ENCODE results near the gene CRYGS.
A peak's percentile ranks its signal among the peaks of the same experiment; 100 is the strongest.
"Not testable (repeated sequence)": the region's sequence is repeated elsewhere in the genome, so short reads cannot be mapped to it uniquely, and the experiment has no call there.

The CRYGS gene

DNA sequence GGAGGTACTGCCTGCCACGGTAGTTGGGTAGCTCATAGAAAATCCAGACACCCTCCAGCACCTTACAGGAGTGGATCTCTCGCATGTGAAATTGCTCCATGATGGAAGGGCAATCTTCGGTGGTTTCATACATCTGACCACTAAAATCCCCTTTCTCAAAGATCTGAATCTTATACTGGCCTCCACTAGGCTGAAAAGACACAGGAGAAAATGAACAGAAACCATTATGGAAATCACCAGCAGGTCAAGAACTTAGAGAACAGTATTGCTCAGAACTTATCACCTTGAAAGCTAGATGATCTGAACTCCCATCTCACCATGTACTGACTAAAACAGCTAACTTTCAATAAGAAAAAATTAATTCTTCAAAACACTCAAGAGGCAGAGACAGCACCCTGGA lies 5.4 kb downstream of the CRYGS start:
- H3K4me1 ChIP-seq (ENCODE audit: low read length) = peaks cover 75% of the 10 kb centered on the region
- H3K9me3 ChIP-seq (ENCODE audit: insufficient read depth, low read length) = no peaks in the 10 kb centered on the region
- peak overlapping the region; percentile 72 for H3K4me2 ChIP-seq (ENCODE audit: low read length)
- peak overlapping the region; percentile 99 for H3K27ac ChIP-seq (ENCODE audit: low read length)
- H3K4me3 ChIP-seq (ENCODE audit: low read length) = peak overlapping the region; percentile 11; the same call in 1 of the 2 replicates
- H3K27me3 ChIP-seq (ENCODE audit: low read depth, low read length) = no peaks in the 10 kb centered on the region
- peak overlapping the region; percentile 88 for H3K9ac ChIP-seq (ENCODE audit: low read length)
- no peak overlapping the region for H2AFZ ChIP-seq (ENCODE audit: low read depth, low read length)
- H4K20me1 ChIP-seq (ENCODE audit: insufficient read depth, low read length) = no peaks in the 10 kb centered on the region
- H3K36me3 ChIP-seq (replicated peaks; ENCODE audit: low read depth, low read length) = no peaks in the 10 kb centered on the region
- no peak for TF ChIP-seq EZH2phosphoT487 (IDR thresholded peaks at IDR 0.05; ENCODE audit: low read depth)
- TF ChIP-seq, protein P1, sequence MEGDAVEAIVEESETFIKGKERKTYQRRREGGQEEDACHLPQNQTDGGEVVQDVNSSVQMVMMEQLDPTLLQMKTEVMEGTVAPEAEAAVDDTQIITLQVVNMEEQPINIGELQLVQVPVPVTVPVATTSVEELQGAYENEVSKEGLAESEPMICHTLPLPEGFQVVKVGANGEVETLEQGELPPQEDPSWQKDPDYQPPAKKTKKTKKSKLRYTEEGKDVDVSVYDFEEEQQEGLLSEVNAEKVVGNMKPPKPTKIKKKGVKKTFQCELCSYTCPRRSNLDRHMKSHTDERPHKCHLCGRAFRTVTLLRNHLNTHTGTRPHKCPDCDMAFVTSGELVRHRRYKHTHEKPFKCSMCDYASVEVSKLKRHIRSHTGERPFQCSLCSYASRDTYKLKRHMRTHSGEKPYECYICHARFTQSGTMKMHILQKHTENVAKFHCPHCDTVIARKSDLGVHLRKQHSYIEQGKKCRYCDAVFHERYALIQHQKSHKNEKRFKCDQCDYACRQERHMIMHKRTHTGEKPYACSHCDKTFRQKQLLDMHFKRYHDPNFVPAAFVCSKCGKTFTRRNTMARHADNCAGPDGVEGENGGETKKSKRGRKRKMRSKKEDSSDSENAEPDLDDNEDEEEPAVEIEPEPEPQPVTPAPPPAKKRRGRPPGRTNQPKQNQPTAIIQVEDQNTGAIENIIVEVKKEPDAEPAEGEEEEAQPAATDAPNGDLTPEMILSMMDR (IDR thresholded peaks at IDR 0.05; ENCODE audit: low read depth, low read length) = no peak
- H3K79me2 ChIP-seq (ENCODE audit: low read length) = no peaks in the 10 kb centered on the region

DNA sequence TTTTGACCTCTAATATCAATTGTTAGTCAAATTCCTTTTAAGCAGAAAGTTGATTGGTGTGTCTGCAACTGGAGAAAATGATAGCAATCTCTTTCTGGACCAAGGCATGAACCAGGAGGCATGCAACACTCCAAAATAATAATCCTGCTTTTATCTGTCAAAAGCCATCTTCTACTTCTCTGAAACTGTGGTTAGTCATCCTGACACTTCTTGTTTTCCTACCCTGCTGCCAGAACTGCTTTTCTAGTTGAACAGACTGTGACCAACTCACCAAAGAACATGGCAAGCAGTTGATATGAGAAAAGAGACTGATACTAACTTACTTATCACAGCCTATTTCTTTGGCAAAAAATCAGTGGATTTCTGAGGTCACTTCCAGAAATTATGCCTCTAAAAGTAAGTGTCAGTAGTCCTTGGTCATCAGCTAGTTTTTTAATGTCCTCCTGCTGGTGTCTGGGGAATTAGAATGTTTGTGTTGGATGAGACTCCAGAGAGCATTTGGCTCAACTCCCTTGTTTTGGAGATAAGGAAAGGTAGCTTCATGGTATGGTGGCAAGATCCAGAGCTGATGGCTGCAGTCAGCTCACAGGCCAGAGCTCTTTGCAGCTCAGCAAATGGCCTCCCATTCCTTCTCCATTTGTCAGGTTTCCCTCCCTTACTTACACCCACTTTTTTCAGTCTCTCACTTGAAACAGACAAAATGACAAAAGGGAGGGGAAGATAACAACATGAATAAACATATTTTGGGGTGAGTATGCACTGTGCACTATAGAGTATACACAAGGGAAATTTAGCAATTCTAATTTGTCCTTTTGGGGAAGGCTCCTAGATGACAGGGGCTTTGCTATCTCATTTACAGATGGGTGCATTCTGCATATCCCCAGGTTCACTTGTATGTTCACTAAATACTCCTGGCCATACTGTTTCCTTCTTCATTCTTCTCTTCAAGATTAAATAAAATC lies 7.0 kb downstream of the CRYGS start:
- Histone ChIP-seq H3K36me3 (replicated peaks; ENCODE audit: low read depth, low read length) (no peaks in the 10 kb centered on the region), H3K4me2 (ENCODE audit: low read length) (peak overlapping the region; percentile 72), H3K27ac (ENCODE audit: low read length) (peak overlapping the region; percentile 99), H3K9me3 (ENCODE audit: insufficient read depth, low read length) (no peaks in the 10 kb centered on the region), H2AFZ (ENCODE audit: low read depth, low read length) (no peak overlapping the region), H4K20me1 (ENCODE audit: insufficient read depth, low read length) (no peaks in the 10 kb centered on the region), H3K27me3 (ENCODE audit: low read depth, low read length) (no peaks in the 10 kb centered on the region), H3K4me1 (ENCODE audit: low read length) (peaks cover 90% of the 10 kb centered on the region), H3K79me2 (ENCODE audit: low read length) (no peaks in the 10 kb centered on the region), H3K4me3 (ENCODE audit: low read length) (peak overlapping the region; percentile 24; the same call in 1 of the 2 replicates), H3K9ac (ENCODE audit: low read length) (peak overlapping the region; percentile 88)
- TF ChIP-seq EZH2phosphoT487 (IDR thresholded peaks at IDR 0.05; ENCODE audit: low read depth) = no peak
- TF ChIP-seq, protein P1 (IDR thresholded peaks at IDR 0.05; ENCODE audit: low read depth, low read length) = no peak

DNA sequence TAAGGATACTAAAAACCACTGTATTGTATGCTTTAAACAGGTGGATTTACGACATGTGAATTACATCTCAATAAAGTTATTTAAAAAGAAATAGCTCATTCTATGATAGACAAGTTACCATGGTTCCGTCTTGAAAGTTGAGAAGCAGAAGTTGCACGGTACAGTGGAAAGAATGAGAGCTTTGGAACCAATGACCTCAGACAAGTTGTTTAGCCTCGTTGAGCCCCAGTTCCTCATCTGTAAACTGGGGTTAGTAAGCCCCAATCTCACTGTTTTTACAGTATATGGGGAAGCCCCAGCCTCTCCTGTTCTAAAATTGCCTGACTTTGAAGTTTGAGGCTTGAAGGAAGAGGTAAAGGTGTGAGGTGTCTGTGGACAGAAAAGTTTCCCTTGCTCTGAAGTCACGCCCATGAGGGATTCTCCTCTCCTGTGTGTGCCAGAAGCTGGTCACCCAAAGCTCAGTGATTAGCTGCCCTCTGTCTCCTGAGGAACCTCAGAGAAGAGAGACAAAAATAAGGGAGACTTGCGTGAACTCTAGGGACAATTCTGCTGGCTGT lies 10.0 kb downstream of the CRYGS start:
- peak overlapping the region; percentile 88 for H3K9ac ChIP-seq (ENCODE audit: low read length)
- peak overlapping the region; percentile 99 for H3K27ac ChIP-seq (ENCODE audit: low read length)
- TF ChIP-seq, protein P1 (IDR thresholded peaks at IDR 0.05; ENCODE audit: low read depth, low read length) = no peak
- peak; percentile 57; the same call in 1 of the 2 replicates for TF ChIP-seq EZH2phosphoT487 (IDR thresholded peaks at IDR 0.05; ENCODE audit: low read depth)
- peaks cover 96% of the 10 kb centered on the region for H3K4me1 ChIP-seq (ENCODE audit: low read length)
- H3K36me3 ChIP-seq (replicated peaks; ENCODE audit: low read depth, low read length) = no peaks in the 10 kb centered on the region
- H2AFZ ChIP-seq (ENCODE audit: low read depth, low read length) = no peak overlapping the region; the same call in 1 of the 2 replicates
- H3K27me3 ChIP-seq (ENCODE audit: low read depth, low read length) = no peaks in the 10 kb centered on the region
- no peaks in the 10 kb centered on the region for H3K79me2 ChIP-seq (ENCODE audit: low read length)
- peak overlapping the region; percentile 94 for H3K4me2 ChIP-seq (ENCODE audit: low read length)
- no peaks in the 10 kb centered on the region for H4K20me1 ChIP-seq (ENCODE audit: insufficient read depth, low read length)
- H3K4me3 ChIP-seq (ENCODE audit: low read length) = peak overlapping the region; percentile 65
- H3K9me3 ChIP-seq (ENCODE audit: insufficient read depth, low read length) = no peaks in the 10 kb centered on the region

DNA sequence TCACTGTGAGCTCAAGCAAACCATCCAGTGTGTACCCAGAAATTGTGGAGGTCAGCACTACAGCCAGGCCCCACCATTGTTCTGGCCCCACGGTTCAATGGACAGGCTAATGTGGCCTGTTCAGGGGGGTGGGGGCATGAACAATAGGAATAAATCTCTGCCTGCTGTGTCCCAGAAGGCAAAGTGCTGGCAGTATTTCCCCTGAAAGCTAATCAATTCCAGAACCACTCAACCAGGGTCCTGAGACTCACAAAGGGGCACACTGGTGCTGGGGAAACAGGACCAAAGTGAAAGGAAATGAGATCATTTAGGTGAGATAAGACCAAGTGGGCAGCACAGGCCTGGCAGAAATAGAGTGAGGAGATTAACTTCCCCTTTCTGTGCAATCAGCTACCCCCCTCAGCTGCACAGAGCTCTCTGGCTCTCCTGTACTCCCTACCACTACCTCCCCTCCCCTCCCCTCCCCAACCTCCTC lies 11.5 kb downstream of the CRYGS start:
- no peaks in the 10 kb centered on the region for H4K20me1 ChIP-seq (ENCODE audit: insufficient read depth, low read length)
- H3K27me3 ChIP-seq (ENCODE audit: low read depth, low read length) = no peaks in the 10 kb centered on the region
- H3K4me3 ChIP-seq (ENCODE audit: low read length) = peak overlapping the region; percentile 9; the same call in 1 of the 2 replicates
- H3K9ac ChIP-seq (ENCODE audit: low read length) = peak overlapping the region; percentile 78
- H3K36me3 ChIP-seq (replicated peaks; ENCODE audit: low read depth, low read length) = no peaks in the 10 kb centered on the region
- H3K79me2 ChIP-seq (ENCODE audit: low read length) = no peaks in the 10 kb centered on the region
- H2AFZ ChIP-seq (ENCODE audit: low read depth, low read length) = no peak overlapping the region
- peaks cover 94% of the 10 kb centered on the region for H3K4me1 ChIP-seq (ENCODE audit: low read length)
- no peak for TF ChIP-seq EZH2phosphoT487 (IDR thresholded peaks at IDR 0.05; ENCODE audit: low read depth)
- TF ChIP-seq, protein P1 (IDR thresholded peaks at IDR 0.05; ENCODE audit: low read depth, low read length) = no peak
- H3K4me2 ChIP-seq (ENCODE audit: low read length) = peak overlapping the region; percentile 94
- H3K27ac ChIP-seq (ENCODE audit: low read length) = peak overlapping the region; percentile 99
- no peaks in the 10 kb centered on the region for H3K9me3 ChIP-seq (ENCODE audit: insufficient read depth, low read length)

DNA sequence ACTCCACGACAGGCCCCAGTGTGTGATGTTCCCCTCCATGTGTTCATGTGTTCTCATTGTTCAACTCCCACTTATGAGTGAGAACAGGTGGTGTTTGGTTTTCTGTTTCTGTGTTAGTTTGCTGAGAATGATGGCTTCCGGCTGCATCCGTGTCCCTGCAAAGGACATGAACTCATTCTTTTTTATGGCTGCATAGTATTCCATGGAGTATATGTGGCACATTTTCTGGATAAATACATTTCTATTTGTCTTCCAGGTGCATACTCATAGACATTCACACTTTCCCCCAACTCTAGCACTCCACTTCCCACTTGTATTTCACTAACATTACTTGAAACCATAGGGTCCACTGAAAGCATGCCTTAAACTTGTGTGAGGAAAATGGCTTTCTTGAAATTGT lies 12.5 kb downstream of the CRYGS start:
- not testable (repeated sequence) for H3K9me3 ChIP-seq (ENCODE audit: insufficient read depth, low read length); H3K79me2 ChIP-seq (ENCODE audit: low read length); H4K20me1 ChIP-seq (ENCODE audit: insufficient read depth, low read length); H3K4me3 ChIP-seq (ENCODE audit: low read length); H3K36me3 ChIP-seq (replicated peaks; ENCODE audit: low read depth, low read length); H2AFZ ChIP-seq (ENCODE audit: low read depth, low read length); H3K27me3 ChIP-seq (ENCODE audit: low read depth, low read length)
- H3K9ac ChIP-seq (ENCODE audit: low read length) = peak overlapping the region; percentile 68; the same call in 1 of the 2 replicates
- peak overlapping the region; percentile 99 for H3K27ac ChIP-seq (ENCODE audit: low read length)
- H3K4me2 ChIP-seq (ENCODE audit: low read length) = peak overlapping the region; percentile 46; the same call in 1 of the 2 replicates
- H3K4me1 ChIP-seq (ENCODE audit: low read length) = peaks cover 94% of the 10 kb centered on the region

All from OCI-LY3 (cell line).